Placental pericyte (primary cell): ENCODE data around the gene KLHDC3. TPM values are rescaled to one million over a fixed set of nuclear protein-coding genes. Genes with fewer than 3 reads are reported as not detected.

Source experiments
- total RNA-seq: library from RNA; depleted of rRNA; stranded (reverse); fragments of >200 nt; gene quantifications from 2 replicates; pipeline ENCODE4 v1.2.3, GENCODE V29; 2012

Gene KLHDC3
- 104 and 124 TPM in 2 replicates for total RNA-seq

GRCh38 chr6:43013843-43014433 is at the start of gene KLHDC3, which contains the start of gene MEA1:
KLHDC3 (plus strand) TSS chr6:43014249; CDS start chr6:43017193, 2,944 bp downstream.
MEA1 (minus strand) TSS chr6:43013946; CDS start chr6:43013813, 133 bp downstream.

GRCh38 chr6:42978839-42979522 is 35.1 kb upstream of the KLHDC3 start, which contains the start of gene PEX6:
PEX6 (minus strand) TSS chr6:42979181; CDS start chr6:42979150, 31 bp downstream.

GRCh38 chr6:42984001-42984923 is 29.8 kb upstream of the KLHDC3 start, which contains the start of gene PPP2R5D:
PPP2R5D (plus strand) TSS chr6:42984570; CDS start chr6:42984678, 108 bp downstream.

GRCh38 chr6:43021270-43022047 is 7.4 kb downstream of the KLHDC3 start, which contains the start of gene RRP36:
RRP36 (plus strand) TSS chr6:43021623; CDS start chr6:43021655, 32 bp downstream.

GRCh38 chr6:43053545-43054205 is 39.6 kb downstream of the KLHDC3 start, which contains the start of gene CUL7:
CUL7 (minus strand) TSS chr6:43053851; CDS start chr6:43052788, 1,063 bp downstream.

GRCh38 chr6:43059168-43060033 is 45.4 kb downstream of the KLHDC3 start, which contains the start of the genes KLC4 and MRPL2:
KLC4 (plus strand) TSS chr6:43059631; CDS start chr6:43061336, 1,705 bp downstream.
MRPL2 (minus strand) TSS chr6:43059434; CDS start chr6:43059381, 53 bp downstream.

Other genes starting within 250 kb of the KLHDC3 start
- gene BICRAL, start 232.2 kb upstream of the KLHDC3 start, total RNA-seq, result 5.7 and 7.3 TPM in 2 replicates
- gene RPL7L1, start 134.6 kb upstream of the KLHDC3 start, total RNA-seq, result 91.5 and 121 TPM in 2 replicates
- not detected in 2 replicates for gene PTCRA, start 98.2 kb upstream of the KLHDC3 start, total RNA-seq
- 23.5 and 68.7 TPM in 2 replicates for gene CNPY3, start 84.8 kb upstream of the KLHDC3 start, total RNA-seq
- 0.22 TPM in 1 of 2 replicates, not detected in the other for gene GNMT, start 53.5 kb upstream of the KLHDC3 start, total RNA-seq
- 17.9 and 41.4 TPM in 2 replicates for gene PEX6, start 35.1 kb upstream of the KLHDC3 start, total RNA-seq
- gene PPP2R5D, start 29.7 kb upstream of the KLHDC3 start, total RNA-seq, result 34.4 and 55.1 TPM in 2 replicates
- 60.1 and 63.2 TPM in 2 replicates for gene MEA1, start 303 bp upstream of the KLHDC3 start, total RNA-seq
- 71.8 and 146 TPM in 2 replicates for gene RRP36, start 7.4 kb downstream of the KLHDC3 start, total RNA-seq
- gene CUL7, start 39.6 kb downstream of the KLHDC3 start, total RNA-seq, result 40.9 and 53.2 TPM in 2 replicates
- gene MRPL2, start 45.2 kb downstream of the KLHDC3 start, total RNA-seq, result 23.5 and 26.3 TPM in 2 replicates
- 15.2 and 16.2 TPM in 2 replicates for gene KLC4, start 45.4 kb downstream of the KLHDC3 start, total RNA-seq
- 130 and 157 TPM in 2 replicates for gene PTK7, start 62.1 kb downstream of the KLHDC3 start, total RNA-seq
- gene SRF, start 157.0 kb downstream of the KLHDC3 start, total RNA-seq, result 32.6 and 57.4 TPM in 2 replicates
- 22.0 and 27.6 TPM in 2 replicates for gene CUL9, start 167.9 kb downstream of the KLHDC3 start, total RNA-seq
- 33.1 and 43.1 TPM in 2 replicates for gene DNPH1, start 215.2 kb downstream of the KLHDC3 start, total RNA-seq
- not detected in 2 replicates for gene TTBK1, start 229.2 kb downstream of the KLHDC3 start, total RNA-seq